Activated CD8-positive, alpha-beta T cell treated with anti-CD3 and anti-CD28 coated beads, Interleukin-2, amount 10 ng/mL, durations not matched to agents 7 days and 5 days (primary cell): Measurements from ENCODE around the gene CHD2. TPM values are rescaled to one million over a fixed set of nuclear protein-coding genes. Genes with fewer than 3 reads are reported as not detected.

Source experiments
- ATAC-seq: fragments of 150-1000 bp; cut with Tn5 transposase; one replicate; pipeline ENCODE4 v1.10.0; 2021; ENCODE audit warnings: moderate library complexity
- CTCF ChIA-PET: fragments of 350-600 bp; sonication (Branson Sonifier 250); formaldehyde crosslinking; loops from one replicate; lab custom pipeline; 2021; ENCODE audit warnings: antibody characterized with exemption; lab: Charles Lee
- POLR2A ChIA-PET: fragments of 350-600 bp; sonication (Branson Sonifier 250); formaldehyde crosslinking; loops from one replicate; lab custom pipeline; 2021; ENCODE audit warnings: antibody characterized with exemption; lab: Charles Lee
- DNase-seq: peaks from one replicate; pipeline ENCODE4 v3.0.0-alpha.2; 2020
- H3K27ac Mint-ChIP-seq: one replicate; pipeline ENCODE4 v1.8.0; 2021; ENCODE audit warnings: mild to moderate bottlenecking, mixed read lengths
- H3K27me3 Mint-ChIP-seq: one replicate; pipeline ENCODE4 v1.8.0; 2021; ENCODE audit warnings: low read depth, mixed read lengths
- H3K36me3 Mint-ChIP-seq: one replicate; pipeline ENCODE4 v1.8.0; 2021; ENCODE audit warnings: low read depth, mixed read lengths
- H3K4me1 Mint-ChIP-seq: one replicate; pipeline ENCODE4 v1.8.0; 2021; ENCODE audit warnings: low read depth, mixed read lengths
- H3K4me3 Mint-ChIP-seq: one replicate; pipeline ENCODE4 v1.8.0; 2021; ENCODE audit warnings: mild to moderate bottlenecking, mixed read lengths
- H3K9me3 Mint-ChIP-seq: one replicate; pipeline ENCODE4 v1.8.0; 2022; ENCODE audit warnings: mixed read lengths; ENCODE audit not compliant: insufficient read depth
- total RNA-seq, 2 experiments: library from RNA; stranded (reverse); gene quantifications; one replicate each; pipeline ENCODE4 v1.2.3, GENCODE V29; 2021

The CHD2 gene
- total RNA-seq, 2 experiments from 2014 or later: 137 to 144 TPM

DNA sequence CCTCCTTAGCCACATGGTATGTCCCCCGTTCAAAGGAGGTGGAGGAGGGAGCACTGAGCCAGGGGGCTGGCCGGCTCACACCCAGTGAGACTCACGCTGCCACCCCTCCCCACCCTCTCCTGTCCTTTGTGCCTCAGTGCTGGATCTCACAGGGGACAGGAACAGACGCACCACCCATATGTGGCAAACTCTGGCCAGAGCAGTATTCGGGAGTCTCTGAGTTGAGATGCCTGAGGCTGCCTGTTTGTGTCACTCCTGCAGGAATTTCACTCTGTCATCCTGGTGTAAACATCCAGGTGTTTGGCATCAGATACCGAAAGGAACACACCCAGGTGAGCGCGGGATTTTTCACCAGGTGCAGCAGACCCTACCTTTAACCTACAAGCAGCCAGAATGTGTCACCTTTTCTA lies 163.1 kb downstream of the CHD2 start:
- Mint-ChIP-seq H3K27ac (no peak overlapping the region), H3K4me1 (peaks cover 7% of the 10 kb centered on the region), H3K36me3 (no peaks in the 10 kb centered on the region)

DNA sequence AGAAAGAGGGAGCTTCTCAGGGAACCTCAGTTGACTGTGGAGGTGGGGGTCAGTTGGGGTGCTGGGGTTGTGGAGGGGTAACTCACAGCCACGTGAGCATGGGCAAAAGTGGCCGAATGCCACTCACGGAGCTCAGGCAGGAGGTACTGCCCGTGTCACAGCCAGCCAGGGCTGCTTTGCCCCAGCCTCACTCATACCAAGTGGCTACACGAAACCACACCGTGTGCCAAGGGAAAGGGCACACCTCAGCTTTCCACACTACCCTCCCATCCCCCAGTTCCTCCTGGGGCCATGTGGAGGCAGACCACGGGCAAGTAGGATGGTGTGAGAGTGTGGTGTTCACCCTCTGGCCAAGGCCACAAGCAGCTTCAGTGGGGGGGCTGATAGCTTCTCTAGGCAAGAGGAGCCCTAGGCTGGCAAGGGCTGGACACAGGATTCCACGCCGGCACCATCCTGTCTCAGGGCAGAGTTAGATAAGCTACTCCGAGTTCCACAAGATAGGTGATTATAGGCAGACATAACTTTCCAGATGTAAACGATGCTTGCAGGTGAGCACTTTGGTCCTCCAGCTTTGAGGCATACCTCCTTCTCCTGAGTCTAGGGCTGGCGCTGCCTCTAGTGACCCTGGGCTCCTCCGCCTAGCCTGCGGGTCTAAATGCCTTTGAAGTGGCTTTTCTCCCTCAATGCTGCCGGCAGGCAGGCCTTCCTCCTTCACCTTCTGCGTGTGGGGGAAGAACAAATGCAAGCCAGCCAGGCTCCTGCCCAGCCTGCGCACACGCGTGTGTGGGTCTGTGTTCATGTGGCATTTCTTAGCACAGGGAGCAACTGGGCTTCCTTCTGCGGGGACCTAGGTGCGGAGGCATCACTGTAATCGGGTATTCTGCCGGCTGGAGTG lies 163.9 kb downstream of the CHD2 start:
- Mint-ChIP-seq H3K36me3 (no peaks in the 10 kb centered on the region), H3K27ac (no peak overlapping the region), H3K4me3 (no peak overlapping the region), H3K4me1 (peaks cover 7% of the 10 kb centered on the region), H3K27me3 (peaks cover 16% of the 10 kb centered on the region), H3K9me3 (no peaks in the 10 kb centered on the region)
- POLR2A ChIA-PET: no interaction called here
- CTCF ChIA-PET: interaction anchor here (1.8 kb wide), 1 partner anchor 32 kb away, joined by 4 read pairs; no protein-coding TSS in a partner anchor
- DNase-seq (no peak), ATAC-seq (peak; percentile 27)

More for the DNA sequence above, 163.1 kb downstream of the CHD2 start:
- ATAC-seq: no peak
- H3K4me3 Mint-ChIP-seq: no peak overlapping the region
- H3K27me3 Mint-ChIP-seq: peaks cover 16% of the 10 kb centered on the region
- ChIA-PET POLR2A (no interaction called here), CTCF (interaction anchor here (1.8 kb wide), 1 partner anchor 31 kb away, joined by 4 read pairs; no protein-coding TSS in a partner anchor)
- no peaks in the 10 kb centered on the region for H3K9me3 Mint-ChIP-seq
- no peak for DNase-seq

DNA sequence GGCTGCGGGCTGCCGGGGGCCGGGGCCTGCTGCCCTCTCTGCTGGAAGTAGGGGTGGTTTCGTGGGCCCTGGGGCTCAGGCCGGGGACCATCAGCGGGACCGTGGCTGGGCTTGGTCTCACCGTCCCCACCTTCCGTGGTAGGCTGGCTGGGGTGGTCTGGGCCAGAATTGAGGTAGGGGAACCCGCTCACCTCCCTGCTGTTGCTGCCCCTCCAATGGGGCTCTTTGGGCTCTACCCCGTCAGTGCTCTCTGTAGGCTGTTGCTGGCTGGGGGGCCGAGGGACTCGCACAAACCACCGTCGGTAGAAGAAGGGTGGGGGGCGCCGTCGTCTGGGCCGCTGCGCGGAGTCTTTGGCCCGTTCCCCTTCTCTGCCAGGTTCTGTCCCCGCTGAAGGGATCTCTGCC lies 165.5 kb downstream of the CHD2 start:
- no peaks in the 10 kb centered on the region for H3K9me3 Mint-ChIP-seq
- no peak for ATAC-seq
- ChIA-PET CTCF (no interaction called here), POLR2A (no interaction called here)
- H3K36me3 Mint-ChIP-seq: no peaks in the 10 kb centered on the region
- peaks cover 18% of the 10 kb centered on the region for H3K27me3 Mint-ChIP-seq
- no peak for DNase-seq
- peaks cover 7% of the 10 kb centered on the region for H3K4me1 Mint-ChIP-seq
- H3K4me3 Mint-ChIP-seq: no peak overlapping the region
- H3K27ac Mint-ChIP-seq: no peak overlapping the region

DNA sequence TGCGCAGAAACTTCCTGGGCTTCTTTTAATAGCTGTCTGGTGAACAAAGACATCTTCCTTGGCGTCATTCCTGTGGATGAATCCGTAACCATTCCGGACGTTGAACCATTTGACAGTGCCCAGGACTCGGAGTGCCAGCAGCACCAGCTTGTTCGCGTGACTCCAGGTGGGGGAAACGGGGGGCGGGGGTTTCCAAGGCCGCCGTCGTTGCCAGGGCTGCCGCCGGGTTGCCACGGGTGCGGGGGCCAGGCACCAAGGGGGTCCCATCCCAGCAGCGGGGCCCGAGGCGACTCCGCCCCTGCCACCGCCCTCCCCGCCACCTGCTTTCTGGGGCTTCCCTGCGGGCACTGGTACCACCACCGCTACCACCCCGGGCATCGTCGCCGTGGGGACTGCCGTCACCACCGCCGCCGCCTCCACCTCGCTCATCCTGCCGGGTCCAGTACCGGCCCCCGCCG lies 166.1 kb downstream of the CHD2 start:
- no peaks in the 10 kb centered on the region for H3K36me3 Mint-ChIP-seq
- DNase-seq (no peak), ATAC-seq (no peak)
- H3K4me1 Mint-ChIP-seq: peaks cover 7% of the 10 kb centered on the region
- H3K4me3 Mint-ChIP-seq: no peak overlapping the region
- no peak overlapping the region for H3K27ac Mint-ChIP-seq
- H3K9me3 Mint-ChIP-seq: no peaks in the 10 kb centered on the region
- ChIA-PET POLR2A (no interaction called here), CTCF (no interaction called here)
- H3K27me3 Mint-ChIP-seq: peaks cover 18% of the 10 kb centered on the region

DNA sequence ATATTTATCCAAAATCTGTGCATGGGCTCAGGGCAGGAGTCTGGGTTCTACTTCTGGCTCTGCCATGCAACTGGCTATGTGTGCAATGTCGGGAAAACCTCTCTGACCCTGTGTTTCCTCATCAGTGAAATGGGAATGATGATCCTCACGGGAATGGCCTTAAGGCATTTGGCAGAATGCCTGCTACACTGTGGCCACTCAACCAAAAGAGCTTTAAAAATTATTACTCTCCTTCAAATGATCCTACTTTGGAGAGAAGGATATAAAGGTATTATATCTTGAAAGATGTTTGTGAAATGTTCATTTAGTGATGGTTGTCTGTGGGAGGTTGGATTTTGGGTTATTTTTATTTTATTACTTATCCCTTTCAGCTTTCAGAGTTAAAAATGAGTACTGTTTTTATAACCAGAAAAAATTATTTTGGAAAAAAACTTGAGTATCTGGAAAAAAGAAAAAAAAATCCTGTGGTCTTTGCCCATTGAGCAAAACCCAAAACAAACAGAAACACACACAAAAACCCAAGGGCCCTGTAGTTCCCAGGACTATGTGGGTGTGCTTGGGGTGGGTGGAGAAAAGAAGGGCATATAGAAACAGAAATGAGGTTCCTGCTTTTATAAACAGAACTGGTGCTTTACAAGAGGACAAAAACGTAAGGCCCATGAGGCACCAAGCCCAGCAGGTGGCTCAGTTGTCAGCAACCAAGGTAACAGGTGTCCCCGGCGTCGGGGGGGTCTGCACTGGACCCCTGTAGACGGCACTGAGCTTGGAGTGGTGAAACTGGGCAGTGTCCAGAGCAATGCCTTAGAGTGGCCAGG lies 166.9 kb downstream of the CHD2 start:
- CTCF ChIA-PET: no interaction called here

DNA sequence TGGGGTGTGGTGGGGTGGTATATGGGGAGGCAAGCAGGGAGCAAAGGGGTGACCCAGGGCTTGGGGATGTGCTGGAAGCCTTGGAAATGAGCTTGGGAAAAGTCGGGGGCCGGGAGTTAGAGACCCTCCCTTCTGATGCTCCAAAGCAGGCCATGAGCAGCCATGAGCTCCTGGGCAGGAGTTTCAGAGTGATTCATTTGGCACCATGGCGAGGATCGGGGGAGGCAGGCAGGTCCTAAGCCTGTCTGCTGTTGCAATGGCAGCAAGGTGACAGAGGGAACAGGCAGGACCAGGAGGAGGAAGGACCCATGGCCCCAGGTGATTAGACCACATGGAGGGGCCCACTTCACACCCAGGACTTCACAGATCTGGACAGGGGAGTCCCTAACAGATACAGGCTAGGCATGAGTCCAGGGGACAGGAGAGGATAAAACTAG lies 167.5 kb downstream of the CHD2 start:
- peaks cover 27% of the 10 kb centered on the region for H3K27me3 Mint-ChIP-seq

More for the DNA sequence above, 166.9 kb downstream of the CHD2 start:
- Mint-ChIP-seq H3K4me3 (no peak overlapping the region), H3K4me1 (peaks cover 11% of the 10 kb centered on the region), H3K9me3 (no peaks in the 10 kb centered on the region), H3K27me3 (peaks cover 26% of the 10 kb centered on the region), H3K36me3 (no peaks in the 10 kb centered on the region), H3K27ac (no peak overlapping the region)
- DNase-seq: no peak
- POLR2A ChIA-PET: no interaction called here
- no peak for ATAC-seq

DNA sequence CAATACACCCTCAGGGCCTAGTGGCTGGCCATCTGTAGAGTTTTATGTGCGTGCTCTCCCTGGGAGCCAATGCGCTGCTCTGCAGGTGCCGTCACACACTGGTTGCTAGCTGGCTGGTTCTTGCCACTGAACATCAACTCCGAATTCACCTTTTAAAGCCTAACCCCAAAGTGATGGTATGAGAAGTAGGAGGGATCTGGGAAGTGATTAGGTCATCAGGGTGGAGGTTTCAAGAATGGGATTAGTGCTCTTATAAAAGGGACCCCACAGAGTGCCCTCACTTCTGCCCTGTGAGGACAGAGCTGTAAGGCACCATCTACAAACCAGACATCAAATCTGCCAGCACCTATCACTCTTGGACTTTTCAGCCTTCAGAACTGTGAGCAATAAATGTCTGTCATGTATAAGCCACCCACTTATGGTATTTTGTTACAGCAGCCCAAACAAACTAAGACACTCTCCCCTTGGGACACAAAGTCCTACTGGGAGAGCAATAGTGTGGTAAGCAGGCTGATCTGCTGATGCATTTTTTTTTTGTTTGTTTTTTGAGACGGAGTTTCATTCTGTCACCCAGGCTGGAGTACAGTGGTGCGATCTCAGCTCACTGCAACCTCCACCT lies 168.6 kb downstream of the CHD2 start:
- Mint-ChIP-seq H3K27ac (no peak overlapping the region), H3K4me3 (no peak overlapping the region), H3K36me3 (no peaks in the 10 kb centered on the region), H3K4me1 (peaks cover 18% of the 10 kb centered on the region), H3K27me3 (peaks cover 32% of the 10 kb centered on the region), H3K9me3 (no peaks in the 10 kb centered on the region)
- ChIA-PET POLR2A (no interaction called here), CTCF (interaction anchor here (2.0 to 2.7 kb wide), 2 partner anchors 19 to 1051 kb away, joined by 5 to 11 read pairs; no protein-coding TSS in a partner anchor)
- DNase-seq (no peak), ATAC-seq (no peak)

More for the DNA sequence above, 167.5 kb downstream of the CHD2 start:
- ATAC-seq (no peak), DNase-seq (no peak)
- Mint-ChIP-seq H3K4me3 (no peak overlapping the region), H3K9me3 (no peaks in the 10 kb centered on the region), H3K4me1 (peaks cover 13% of the 10 kb centered on the region), H3K36me3 (no peaks in the 10 kb centered on the region), H3K27ac (no peak overlapping the region)
- POLR2A ChIA-PET: no interaction called here
- CTCF ChIA-PET: interaction anchor here (0.9 kb wide), 1 partner anchor 107 kb away, joined by 3 read pairs; no protein-coding TSS in a partner anchor

DNA sequence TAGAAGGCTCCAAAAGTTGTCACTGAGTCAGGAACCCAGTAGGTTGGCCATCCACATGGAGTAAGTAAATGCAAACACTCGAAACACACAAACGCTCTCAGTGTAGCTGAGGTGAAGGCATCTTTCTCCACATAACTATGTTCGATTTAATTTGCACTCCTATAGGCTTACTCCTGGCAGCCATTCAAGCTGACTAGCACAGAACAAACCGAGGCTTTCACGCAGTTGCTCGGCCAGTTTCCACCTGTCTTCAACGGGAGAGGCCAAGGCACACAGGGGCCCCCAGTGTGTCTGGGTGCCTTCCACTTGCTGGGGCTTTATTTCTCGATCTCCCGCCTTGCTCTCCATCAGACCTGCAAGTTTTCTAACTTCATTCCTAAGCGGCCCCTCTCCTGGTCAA lies 170.0 kb downstream of the CHD2 start:
- ATAC-seq (no peak), DNase-seq (no peak)
- Mint-ChIP-seq H3K9me3 (no peaks in the 10 kb centered on the region), H3K36me3 (no peaks in the 10 kb centered on the region), H3K27ac (no peak overlapping the region), H3K4me3 (no peak overlapping the region), H3K27me3 (peaks cover 35% of the 10 kb centered on the region), H3K4me1 (peaks cover 11% of the 10 kb centered on the region)
- CTCF ChIA-PET: interaction anchor here (2.0 to 2.7 kb wide), 2 partner anchors 18 to 1050 kb away, joined by 5 to 11 read pairs; no protein-coding TSS in a partner anchor
- POLR2A ChIA-PET: no interaction called here

DNA sequence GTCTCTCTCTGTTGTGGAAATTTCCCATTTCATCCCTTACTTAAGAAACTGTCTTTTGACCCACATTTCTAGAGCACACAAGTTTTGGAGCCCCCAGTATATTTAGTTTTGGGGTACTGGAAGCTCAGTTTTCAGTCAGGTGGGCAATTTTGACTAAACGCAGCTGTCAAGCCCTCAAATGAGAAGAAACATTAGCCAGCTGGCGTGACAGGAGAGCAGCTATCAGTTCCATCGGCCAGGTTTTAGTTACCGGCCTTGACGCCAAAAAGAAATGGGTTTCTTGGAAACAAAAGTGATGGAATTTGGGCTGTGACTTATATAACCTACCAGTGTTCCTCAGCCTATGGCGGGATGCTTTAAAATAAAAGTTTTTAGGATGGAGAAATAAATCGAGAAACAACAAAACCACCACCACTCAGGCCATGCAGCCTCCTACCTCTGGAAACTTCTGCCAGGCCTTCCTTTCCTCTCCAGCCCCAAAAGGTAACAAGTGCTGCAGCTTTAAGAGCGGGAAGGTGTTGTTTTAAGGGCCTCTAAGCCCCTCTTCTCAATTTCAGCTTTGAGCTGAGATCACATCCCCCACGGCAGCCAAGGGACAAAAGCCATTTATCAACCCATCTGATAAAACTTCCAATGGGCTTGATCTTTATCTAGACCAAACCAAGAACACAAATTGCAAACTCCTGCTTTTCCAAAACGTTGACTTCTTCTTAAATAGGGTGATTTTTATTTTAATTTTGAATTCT lies 170.6 kb downstream of the CHD2 start:
- Mint-ChIP-seq H3K4me3 (no peak overlapping the region), H3K36me3 (no peaks in the 10 kb centered on the region), H3K27me3 (peaks cover 39% of the 10 kb centered on the region), H3K27ac (no peak overlapping the region), H3K4me1 (peaks cover 11% of the 10 kb centered on the region), H3K9me3 (no peaks in the 10 kb centered on the region)
- POLR2A ChIA-PET: no interaction called here
- no peak for DNase-seq
- CTCF ChIA-PET: interaction anchor here (2.0 to 2.7 kb wide), 2 partner anchors 17 to 1049 kb away, joined by 5 to 11 read pairs; no protein-coding TSS in a partner anchor
- ATAC-seq: no peak

DNA sequence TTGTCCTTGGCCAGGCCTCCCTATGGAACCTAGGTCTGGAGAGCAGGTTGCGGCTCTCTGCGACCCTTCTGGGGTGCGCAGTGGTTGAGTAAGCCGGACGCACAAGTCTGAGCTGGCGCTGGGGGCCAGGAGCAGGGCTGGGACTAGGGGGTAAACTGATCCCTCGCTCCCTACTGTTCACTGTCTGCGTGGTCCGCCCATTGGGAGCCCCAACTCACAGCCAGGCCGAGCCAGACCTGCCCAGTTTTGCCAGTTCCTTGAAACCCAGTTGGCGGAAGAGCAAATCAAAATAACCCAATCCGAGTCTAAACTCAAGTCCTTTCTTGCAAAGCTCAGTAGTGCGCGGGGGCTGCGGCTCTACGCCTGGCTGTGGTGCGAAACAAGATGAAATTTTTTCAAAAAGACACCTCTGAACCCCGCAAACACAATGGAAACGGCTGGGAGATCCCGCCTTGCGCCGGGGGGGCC lies 171.4 kb downstream of the CHD2 start:
- DNase-seq (no peak), ATAC-seq (no peak)
- ChIA-PET CTCF (interaction anchor here (2.6 kb wide), 1 partner anchor 16 kb away, joined by 13 read pairs; the partner anchor contains the start of gene RGMA), POLR2A (interaction anchor here (0.6 kb wide), 1 partner anchor 16 kb away, joined by 3 read pairs; no protein-coding TSS in a partner anchor)
- H3K4me1 Mint-ChIP-seq: peaks cover 11% of the 10 kb centered on the region
- peaks cover 45% of the 10 kb centered on the region for H3K27me3 Mint-ChIP-seq
- no peak overlapping the region for H3K27ac Mint-ChIP-seq
- H3K36me3 Mint-ChIP-seq: no peaks in the 10 kb centered on the region
- H3K9me3 Mint-ChIP-seq: no peaks in the 10 kb centered on the region
- no peak overlapping the region for H3K4me3 Mint-ChIP-seq
